SK-N-MC (cell line): ENCODE data around the gene EFNB1.

Source experiments
- DNase-seq: peaks from one replicate; pipeline ENCODE4 v3.0.0-alpha.2; 2011; ENCODE audit warnings: low read depth, low spot score
- H3K27ac ChIP-seq: fragments of 200-600 bp; sonication (generic); 2 replicates; pipeline ENCODE4 v1.5.1; 2016; ENCODE audit warnings: mixed run types
- H3K36me3 ChIP-seq: fragments of 200-600 bp; sonication (generic); 2 replicates; pipeline ENCODE4 v1.6.1; 2017; ENCODE audit warnings: antibody characterized with exemption, low read length, mixed read lengths; ENCODE audit not compliant: insufficient read depth
- H3K4me3 ChIP-seq: fragments of 200-600 bp; sonication (generic); 2 replicates; pipeline ENCODE4 v1.5.1; 2016
- H3K9ac ChIP-seq: fragments of 200-600 bp; sonication (generic); 2 replicates; pipeline ENCODE4 v1.8.0; 2017; ENCODE audit warnings: mixed run types, mixed read lengths; ENCODE audit not compliant: insufficient read length
- H3K9me3 ChIP-seq: fragments of 200-600 bp; sonication (generic); 2 replicates; pipeline ENCODE4 v1.6.1; 2017; ENCODE audit warnings: low read depth, mild to moderate bottlenecking, antibody characterized with exemption, low read length, moderate library complexity, mixed read lengths
- EZH2 ChIP-seq: fragments of 200-600 bp; sonication (generic); IDR thresholded peaks from one replicate; pipeline ENCODE4 v1.6.1; 2017; ENCODE audit warnings: antibody characterized with exemption
- FOXP2 ChIP-seq: optimal IDR thresholded peaks from 2 replicates; pipeline ENCODE3; 2011; ENCODE audit warnings: mild to moderate bottlenecking, moderate library complexity; ENCODE audit not compliant: insufficient read depth; ENCODE audit errors: extremely low read length, control extremely low read depth
- POLR2AphosphoS5 ChIP-seq: IDR thresholded peaks from 2 replicates; pipeline ENCODE4 v1.6.1; 2012; ENCODE audit warnings: mild to moderate bottlenecking, low read depth, low read length, borderline replicate concordance

Gene EFNB1

GRCh38 chrX:68824565-68825125, 4.2 kb upstream of the EFNB1 start:
- H3K4me3 ChIP-seq = no peak overlapping the region
- no peaks in the 10 kb centered on the region for H3K9me3 ChIP-seq
- DNase-seq = no peak

GRCh38 chrX:68826113-68826980, 2.5 kb upstream of the EFNB1 start:
- Histone ChIP-seq H3K36me3 (peaks cover 5% of the 10 kb centered on the region; the same call in 1 of the 2 replicates), H3K9ac (no peak overlapping the region), H3K4me3 (no peak overlapping the region), H3K27ac (no peak overlapping the region), H3K9me3 (no peaks in the 10 kb centered on the region)
- DNase-seq = no peak
- TF ChIP-seq EZH2 = no peak
- TF ChIP-seq POLR2AphosphoS5 = no peak
- no peak for TF ChIP-seq FOXP2

More at GRCh38 chrX:68824565-68825125, 4.2 kb upstream of the EFNB1 start:
- no peak overlapping the region for H3K27ac ChIP-seq
- TF ChIP-seq FOXP2 = no peak
- TF ChIP-seq POLR2AphosphoS5 = no peak
- no peak for TF ChIP-seq EZH2
- H3K9ac ChIP-seq = no peak overlapping the region
- H3K36me3 ChIP-seq = no peaks in the 10 kb centered on the region

- no peak for DNase-seq
- Histone ChIP-seq H3K4me3 (no peak overlapping the region), H3K9me3 (no peaks in the 10 kb centered on the region), H3K36me3 (peaks cover 12% of the 10 kb centered on the region; the same call in 1 of the 2 replicates), H3K27ac (no peak overlapping the region; the same call in 1 of the 2 replicates), H3K9ac (no peak overlapping the region)
- no peak for TF ChIP-seq POLR2AphosphoS5
- no peak for TF ChIP-seq FOXP2
- no peak for TF ChIP-seq EZH2
Observed at GRCh38 chrX:68827256-68827655, 1.6 kb upstream of the EFNB1 start.

GRCh38 chrX:68827848-68828624, 785 bp upstream of the EFNB1 start:
- peak; percentile 39 for DNase-seq
- Histone ChIP-seq H3K9ac (peak overlapping the region; percentile 76), H3K4me3 (peak overlapping the region; percentile 85), H3K9me3 (no peaks in the 10 kb centered on the region), H3K36me3 (peaks cover 12% of the 10 kb centered on the region; the same call in 1 of the 2 replicates), H3K27ac (peak overlapping the region; percentile 81; the same call in 1 of the 2 replicates)
- TF ChIP-seq FOXP2 (peak; percentile 67), POLR2AphosphoS5 (no peak; the same call in 1 of the 2 replicates), EZH2 (no peak)

GRCh38 chrX:68829582-68830418, 979 bp downstream of the EFNB1 start:
- Histone ChIP-seq H3K4me3 (peak overlapping the region; percentile 85), H3K27ac (peak overlapping the region; percentile 50; the same call in 1 of the 2 replicates), H3K36me3 (peaks cover 24% of the 10 kb centered on the region; the same call in 1 of the 2 replicates), H3K9ac (peak overlapping the region; percentile 87), H3K9me3 (no peaks in the 10 kb centered on the region)
- TF ChIP-seq POLR2AphosphoS5 (no peak), EZH2 (no peak), FOXP2 (no peak)
- no peak for DNase-seq

GRCh38 chrX:68830419-68831404, 1.9 kb downstream of the EFNB1 start:
- peaks cover 29% of the 10 kb centered on the region; the same call in 1 of the 2 replicates for H3K36me3 ChIP-seq
- TF ChIP-seq POLR2AphosphoS5 (no peak), FOXP2 (no peak), EZH2 (no peak)
- peak overlapping the region; percentile 87 for H3K9ac ChIP-seq
- no peak overlapping the region for H3K27ac ChIP-seq
- no peak for DNase-seq
- no peaks in the 10 kb centered on the region for H3K9me3 ChIP-seq
- peak overlapping the region; percentile 85 for H3K4me3 ChIP-seq

- Histone ChIP-seq H3K9ac (peak overlapping the region; percentile 87), H3K4me3 (peak overlapping the region; percentile 85), H3K36me3 (peaks cover 37% of the 10 kb centered on the region; the same call in 1 of the 2 replicates), H3K27ac (no peak overlapping the region), H3K9me3 (no peaks in the 10 kb centered on the region)
- DNase-seq = no peak
- no peak for TF ChIP-seq EZH2
- no peak for TF ChIP-seq FOXP2
- no peak for TF ChIP-seq POLR2AphosphoS5
Observed at GRCh38 chrX:68831405-68832100, 2.7 kb downstream of the EFNB1 start.
